HFFc6 (cell line): ENCODE results near the gene HOXA3. TPM values are rescaled to one million over a fixed set of nuclear protein-coding genes. Genes with fewer than 3 reads are reported as not detected.
A peak's percentile ranks its signal among the peaks of the same experiment; 100 is the strongest.

Experiments
- DNase-seq: peaks from one replicate; pipeline ENCODE4 v3.0.0-alpha.2; 2018
- H3K27ac Mint-ChIP-seq: 2 replicates; pipeline ENCODE4 v1.8.0; 2020; ENCODE audit warnings: mild to moderate bottlenecking, mixed read lengths
- H3K27me3 Mint-ChIP-seq: 2 replicates; pipeline ENCODE4 v1.8.0; 2021; ENCODE audit warnings: mild to moderate bottlenecking, moderate library complexity, mixed read lengths; ENCODE audit not compliant: insufficient read depth
- H3K36me3 Mint-ChIP-seq: 2 replicates; pipeline ENCODE4 v1.8.0; 2021; ENCODE audit warnings: low read depth, mixed read lengths
- H3K4me1 Mint-ChIP-seq: 2 replicates; pipeline ENCODE4 v1.8.0; 2020; ENCODE audit warnings: low read depth, mixed read lengths
- H3K4me3 Mint-ChIP-seq: 2 replicates; pipeline ENCODE4 v1.8.0; 2020; ENCODE audit warnings: mild to moderate bottlenecking, moderate library complexity, mixed read lengths
- H3K9me3 Mint-ChIP-seq: 2 replicates; pipeline ENCODE4 v1.8.0; 2020; ENCODE audit warnings: mild to moderate bottlenecking, mixed read lengths
- CTCF ChIP-seq: fragments of 200-600 bp; sonication (generic); IDR thresholded peaks from 2 replicates; pipeline ENCODE4 v1.5.0; 2021; ENCODE audit warnings: antibody characterized with exemption, mild to moderate bottlenecking
- total RNA-seq, 6 experiments: library from RNA; stranded (reverse); fragmentation: NEBNext Ultra II Directional; extraction: Animal tissue kit (Norgen Biotek cat#: 25700); gene quantifications; 2 replicates in 1 of 6; 3 replicates in 5 of 6; pipeline ENCODE4 v1.2.3, GENCODE V29; 2021

HOXA3 gene
- total RNA-seq, 6 experiments from 2014 or later: 0.33 to 1.9 (median 1.1) TPM

- no peaks in the 10 kb centered on the region for H3K9me3 Mint-ChIP-seq
- no peak for TF ChIP-seq CTCF
- no peak for DNase-seq
- H3K27ac Mint-ChIP-seq: no peak overlapping the region
- H3K4me1 Mint-ChIP-seq: peaks cover 49% of the 10 kb centered on the region
- H3K4me3 Mint-ChIP-seq: no peak overlapping the region
- peaks cover 40% of the 10 kb centered on the region for H3K27me3 Mint-ChIP-seq
- peaks cover 43% of the 10 kb centered on the region for H3K36me3 Mint-ChIP-seq
Observed at GRCh38 chr7:27101171-27101956, 51.0 kb downstream of the HOXA3 start.

DNA sequence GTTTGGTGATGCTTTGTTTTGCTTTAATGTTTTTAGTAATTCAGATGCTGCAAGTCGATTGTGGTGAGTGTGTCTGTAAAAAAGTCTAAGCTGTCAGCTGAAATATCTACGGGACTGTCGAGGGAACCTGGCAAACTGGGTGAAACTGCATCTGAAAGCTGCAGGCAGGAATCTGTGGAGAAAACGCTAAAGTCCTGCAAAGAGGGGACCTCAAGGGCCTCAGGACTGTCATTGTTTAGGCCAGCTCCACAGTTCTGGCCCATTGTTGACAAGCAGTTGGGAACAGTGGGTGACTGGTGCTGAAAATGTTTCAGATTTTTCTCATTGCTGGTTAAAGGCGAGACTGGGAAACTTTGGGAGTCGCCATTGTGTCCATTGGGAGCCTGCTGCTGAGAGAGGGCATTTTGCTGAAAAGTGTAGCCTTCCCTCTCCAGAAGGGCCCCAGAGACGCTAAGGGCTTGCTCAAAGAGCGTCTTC, 51.7 kb downstream of the HOXA3 start:
- Mint-ChIP-seq H3K36me3 (peaks cover 43% of the 10 kb centered on the region), H3K27me3 (peaks cover 41% of the 10 kb centered on the region), H3K27ac (no peak overlapping the region), H3K4me1 (peaks cover 44% of the 10 kb centered on the region), H3K9me3 (no peaks in the 10 kb centered on the region), H3K4me3 (no peak overlapping the region)
- no peak for TF ChIP-seq CTCF
- no peak for DNase-seq

GRCh38 chr7:27099453-27100370, 52.7 kb downstream of the HOXA3 start:
- H3K9me3 Mint-ChIP-seq: no peaks in the 10 kb centered on the region
- H3K36me3 Mint-ChIP-seq: peaks cover 43% of the 10 kb centered on the region
- no peak for TF ChIP-seq CTCF
- DNase-seq: no peak
- peak overlapping the region; percentile 87; the same call in 1 of the 2 replicates for H3K4me3 Mint-ChIP-seq
- no peak overlapping the region for H3K27ac Mint-ChIP-seq
- H3K4me1 Mint-ChIP-seq: peaks cover 51% of the 10 kb centered on the region
- H3K27me3 Mint-ChIP-seq: peaks cover 39% of the 10 kb centered on the region

DNA sequence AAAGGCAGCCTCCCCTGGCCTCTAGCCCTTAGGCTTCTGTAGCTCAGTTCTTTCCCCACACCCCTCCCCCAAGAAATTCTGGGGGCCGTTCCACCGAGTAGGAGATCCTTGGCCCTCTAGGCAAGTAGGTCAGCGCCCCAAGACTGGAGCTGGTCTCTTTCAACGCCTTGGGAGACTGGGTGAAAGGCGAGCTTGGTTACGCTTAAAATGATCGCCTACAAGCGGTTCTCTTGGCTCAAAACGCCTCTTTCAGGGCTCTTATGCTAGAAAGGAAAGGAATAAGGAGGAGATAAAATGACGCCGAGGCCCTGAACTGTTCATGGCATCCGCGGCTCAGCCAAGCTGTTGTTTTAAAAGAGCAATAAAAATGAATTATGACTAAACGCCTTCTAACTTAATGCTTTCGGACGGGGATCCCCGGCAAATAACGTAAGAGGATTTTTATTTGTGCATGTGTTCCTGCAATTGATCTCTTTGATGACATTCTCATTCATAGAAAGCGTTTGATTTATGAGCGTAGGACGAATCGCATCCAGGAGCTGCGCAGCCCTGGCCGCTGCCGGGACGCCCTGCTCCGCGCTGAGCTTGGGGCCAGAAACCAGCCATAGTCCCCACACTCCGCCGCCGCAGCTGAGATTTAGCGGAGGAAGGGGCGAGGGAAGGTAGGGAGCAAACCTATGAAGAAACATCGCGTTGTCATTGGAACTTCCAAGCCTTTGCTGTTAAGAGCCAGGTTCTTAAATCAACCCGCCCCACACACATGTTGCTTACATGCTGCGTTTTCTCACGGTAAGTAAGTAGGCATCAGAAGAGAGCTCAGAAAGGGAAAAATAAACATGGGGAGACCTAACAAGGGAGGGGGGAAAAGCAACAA, 53.6 kb downstream of the HOXA3 start:
- peak overlapping the region; percentile 87 for H3K4me3 Mint-ChIP-seq
- no peak for TF ChIP-seq CTCF
- H3K4me1 Mint-ChIP-seq: peaks cover 48% of the 10 kb centered on the region
- peak overlapping the region; percentile 16; the same call in 1 of the 2 replicates for H3K27ac Mint-ChIP-seq
- DNase-seq: no peak
- H3K36me3 Mint-ChIP-seq: peaks cover 40% of the 10 kb centered on the region
- no peaks in the 10 kb centered on the region for H3K9me3 Mint-ChIP-seq
- H3K27me3 Mint-ChIP-seq: peaks cover 35% of the 10 kb centered on the region
